GM23248 (cell line): Measurements from ENCODE around the gene TSPAN3. TPM values are rescaled to one million over a fixed set of nuclear protein-coding genes. Genes with fewer than 3 reads are reported as not detected.

Experiments used
- DNase-seq: peaks from one replicate; pipeline ENCODE4 v3.0.0-alpha.2; 2015
- H2AFZ ChIP-seq: fragments of 200-600 bp; sonication (generic); 2 replicates; pipeline ENCODE4 v1.6.1; 2016; ENCODE audit warnings: antibody characterized with exemption
- H3F3A ChIP-seq: fragments of 200-600 bp; sonication (generic); 2 replicates; pipeline ENCODE4 v1.6.1; 2016; ENCODE audit warnings: mild to moderate bottlenecking, antibody characterized with exemption, mixed run types; ENCODE audit not compliant: insufficient read depth
- H3K27ac ChIP-seq: fragments of 200-600 bp; sonication (generic); 2 replicates; pipeline ENCODE4 v1.5.1; 2016; ENCODE audit warnings: mild to moderate bottlenecking
- H3K27me3 ChIP-seq: fragments of 200-600 bp; sonication (generic); replicated peaks from 2 replicates; pipeline ENCODE4 v1.6.1; 2016; ENCODE audit warnings: mild to moderate bottlenecking; ENCODE audit not compliant: insufficient read depth
- H3K36me3 ChIP-seq: fragments of 200-600 bp; sonication (generic); 2 replicates; pipeline ENCODE4 v1.6.1; 2016; ENCODE audit warnings: low read depth, mild to moderate bottlenecking
- H3K4me1 ChIP-seq: fragments of 200-600 bp; sonication (generic); 2 replicates; pipeline ENCODE4 v1.6.1; 2016; ENCODE audit warnings: mild to moderate bottlenecking; ENCODE audit not compliant: insufficient read depth
- H3K4me2 ChIP-seq: fragments of 200-600 bp; sonication (generic); one replicate; pipeline ENCODE4 v1.6.1; 2016; ENCODE audit warnings: mild to moderate bottlenecking; ENCODE audit not compliant: unreplicated experiment
- H3K4me3 ChIP-seq: fragments of 200-600 bp; sonication (generic); 2 replicates; pipeline ENCODE4 v1.5.1; 2016; ENCODE audit warnings: mild to moderate bottlenecking
- H3K79me2 ChIP-seq: fragments of 200-600 bp; sonication (generic); 2 replicates; pipeline ENCODE4 v1.6.1; 2016; ENCODE audit warnings: mild to moderate bottlenecking; ENCODE audit not compliant: insufficient read depth
- H3K9ac ChIP-seq: fragments of 200-600 bp; sonication (generic); 2 replicates; pipeline ENCODE4 v1.6.1; 2016; ENCODE audit warnings: mild to moderate bottlenecking
- H3K9me2 ChIP-seq: fragments of 200-600 bp; sonication (generic); 2 replicates; pipeline ENCODE4 v1.6.1; 2016; ENCODE audit warnings: mixed run types, mild to moderate bottlenecking, moderate library complexity; ENCODE audit not compliant: insufficient read depth
- H3K9me3 ChIP-seq: fragments of 200-600 bp; sonication (generic); one replicate; pipeline ENCODE4 v1.6.1; 2017; ENCODE audit warnings: low read depth
- H4K20me1 ChIP-seq: fragments of 200-600 bp; sonication (generic); 2 replicates; pipeline ENCODE4 v1.6.0; 2016; ENCODE audit not compliant: insufficient read depth
- EZH2 ChIP-seq: fragments of 200-600 bp; sonication (generic); IDR thresholded peaks from 2 replicates; pipeline ENCODE4 v1.6.1; 2018; ENCODE audit warnings: antibody characterized with exemption, mild to moderate bottlenecking; ENCODE audit not compliant: insufficient read depth, poor library complexity, severe bottlenecking
- EZH2phosphoT487 ChIP-seq: fragments of 200-600 bp; sonication (generic); IDR thresholded peaks from 2 replicates; pipeline ENCODE4 v1.6.1; 2018; ENCODE audit warnings: antibody characterized with exemption, moderate library complexity, mild to moderate bottlenecking, low read depth; ENCODE audit not compliant: insufficient read depth
- WGBS, 2 experiments: methylation state at CpG; one replicate each; pipeline ENCODE4 v1.1.6; 2015 to 2017; ENCODE audit warnings: low lambda C conversion rate in 2 of 2, low coverage in 1 of 2; ENCODE audit errors: missing lambda C conversion rate in 2 of 2; 5-methylcytosine and 5-hydroxymethylcytosine counted together
- in situ Hi-C: fragments of 300-500 bp; cut with MboI; formaldehyde crosslinking; loops from 2 replicates; pipeline ENCODE4 v1.15.0; 2020
- polyA plus RNA-seq: library from polyadenylated mRNA; unstranded; fragments of >200 nt; fragmentation: Nextera tagmentation; extraction: Ambion mirVana; gene quantifications from 2 replicates; pipeline ENCODE4 v1.2.1, GENCODE V29; 2016
- total RNA-seq: library from RNA; depleted of rRNA; stranded (reverse); fragments of >200 nt; shearing (Covaris generic); gene quantifications from 2 replicates; pipeline ENCODE4 v1.2.3, GENCODE V29; 2014

The TSPAN3 gene
- total and polyA plus RNA-seq, 2 experiments from 2014 or later = 307 to 321 TPM

DNA sequence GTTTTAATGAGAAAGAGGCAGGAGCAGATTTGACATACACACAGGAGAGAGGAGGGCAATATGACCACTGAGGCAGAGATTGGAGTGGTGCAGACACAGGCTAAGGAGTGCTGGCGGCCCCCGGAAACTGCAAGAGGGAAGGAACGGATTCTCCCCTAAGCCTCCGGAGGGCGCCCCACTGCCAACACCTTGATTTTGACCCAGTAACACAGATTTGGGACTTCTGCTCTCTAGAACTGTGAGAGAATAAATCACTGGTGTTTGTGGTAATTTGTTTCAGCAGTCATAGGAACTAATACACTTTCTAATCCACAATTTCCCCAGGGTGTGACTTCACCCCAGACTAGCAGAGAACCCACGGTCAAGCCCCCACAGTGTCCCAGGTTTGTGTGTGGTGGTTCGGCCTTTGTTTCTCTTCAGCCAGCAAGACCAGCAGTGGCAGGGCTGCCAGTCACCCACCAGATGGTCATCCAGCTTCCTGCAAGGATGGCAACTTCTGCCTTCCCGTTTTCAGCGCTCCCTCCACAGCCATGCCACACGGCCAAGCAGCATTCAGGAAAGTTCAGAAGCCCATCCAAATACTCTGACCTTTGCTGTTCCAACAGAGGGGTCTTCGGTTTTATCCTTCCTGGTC is 23.6 kb upstream of the TSPAN3 start:
- Histone ChIP-seq H3K36me3 (no peaks in the 10 kb centered on the region), H2AFZ (no peak overlapping the region), H3K9ac (no peak overlapping the region), H3K4me3 (no peak overlapping the region), H3K79me2 (no peaks in the 10 kb centered on the region), H3K27ac (no peak overlapping the region), H3K4me2 (no peak overlapping the region), H3K9me3 (no peaks in the 10 kb centered on the region), H3F3A (no peaks in the 10 kb centered on the region), H3K27me3 (no peaks in the 10 kb centered on the region), H3K9me2 (no peaks in the 10 kb centered on the region), H4K20me1 (no peaks in the 10 kb centered on the region), H3K4me1 (no peaks in the 10 kb centered on the region)
- no peak for DNase-seq
- in situ Hi-C loops = no loop called here
- TF ChIP-seq EZH2 (no peak), EZH2phosphoT487 (no peak)
- 69 to 74% methylated on average over 11 of the region's 11 CpGs for WGBS, 2 experiments

DNA sequence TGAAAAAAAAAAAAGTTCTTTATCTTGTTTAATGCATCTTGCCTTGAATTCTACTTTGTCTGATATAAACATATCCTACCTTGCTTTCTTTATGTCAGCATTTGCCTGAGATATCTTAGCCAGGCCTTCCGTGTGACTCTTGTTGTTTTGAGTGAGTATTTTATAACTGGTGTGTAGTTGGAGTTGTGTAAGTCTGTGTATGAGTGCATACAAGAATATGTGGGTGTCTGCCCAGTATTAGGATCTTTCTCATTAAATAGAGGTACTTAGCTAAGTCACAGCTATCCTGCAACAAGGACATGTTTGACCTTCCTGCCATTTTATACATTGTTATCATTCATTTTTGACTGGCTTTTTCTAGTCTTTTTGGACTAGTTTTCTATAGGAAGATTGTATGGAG is 22.5 kb upstream of the TSPAN3 start:
- no peak overlapping the region for H3K4me3 ChIP-seq
- no peak overlapping the region for H3K27ac ChIP-seq
- no peak overlapping the region for H2AFZ ChIP-seq

DNA sequence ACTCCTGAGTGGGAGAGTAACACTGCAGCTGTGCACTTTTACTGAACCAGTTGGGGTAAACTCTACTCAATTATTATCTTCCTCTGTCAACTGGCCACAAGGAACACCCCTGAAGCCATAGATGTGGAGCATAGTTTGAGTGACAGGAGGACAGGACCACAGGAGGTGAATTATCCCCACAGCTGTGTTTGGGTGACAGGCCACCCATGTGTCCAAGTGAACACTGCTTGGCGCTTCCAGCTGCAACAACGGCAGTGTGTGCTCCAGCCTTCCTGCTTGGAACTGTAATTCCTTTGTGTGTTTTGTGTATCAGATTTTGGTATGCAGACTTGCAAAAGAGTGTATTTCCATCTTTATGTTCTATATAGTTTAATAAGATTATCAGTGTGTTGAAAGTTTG is 20.2 kb upstream of the TSPAN3 start:
- in situ Hi-C loops = no loop called here
- H3K36me3 ChIP-seq = no peaks in the 10 kb centered on the region
- WGBS, 2 experiments = 98 to 100% methylated on average over 2 of the region's 2 CpGs

More for the DNA sequence above, 22.5 kb upstream of the TSPAN3 start:
- Histone ChIP-seq H4K20me1 (no peaks in the 10 kb centered on the region), H3F3A (no peaks in the 10 kb centered on the region), H3K4me2 (no peak overlapping the region), H3K9me3 (no peaks in the 10 kb centered on the region), H3K4me1 (no peaks in the 10 kb centered on the region), H3K79me2 (no peaks in the 10 kb centered on the region), H3K9ac (no peak overlapping the region), H3K9me2 (no peaks in the 10 kb centered on the region), H3K36me3 (no peaks in the 10 kb centered on the region), H3K27me3 (no peaks in the 10 kb centered on the region)
- TF ChIP-seq EZH2 (no peak), EZH2phosphoT487 (no peak)
- 96 to 98% methylated on average over 1 of the region's 1 CpG for WGBS, 2 experiments
- in situ Hi-C loops = no loop called here
- DNase-seq = no peak

DNA sequence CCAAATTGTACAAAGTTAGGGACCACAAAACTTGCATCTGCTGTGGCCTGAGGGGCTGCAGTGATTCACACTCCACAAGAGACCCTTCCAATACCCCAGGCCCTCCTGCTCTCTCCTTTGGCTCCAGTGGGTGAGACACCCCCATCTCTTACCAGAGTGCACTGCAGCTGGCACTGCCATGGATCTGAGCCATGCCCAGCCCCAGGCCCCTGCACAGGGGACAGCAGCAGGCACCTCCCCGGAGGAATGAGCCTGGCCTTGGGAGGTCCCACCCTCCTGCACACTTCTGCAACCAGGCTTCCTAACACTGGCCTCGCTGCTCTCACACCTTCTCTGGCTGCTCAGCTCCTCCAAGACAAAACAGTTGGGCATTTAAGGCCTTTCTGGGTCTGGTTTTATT is 16.3 kb upstream of the TSPAN3 start:
- TF ChIP-seq EZH2 (no peak), EZH2phosphoT487 (no peak)
- no peak overlapping the region for H3K9ac ChIP-seq
- no peak for DNase-seq

More for the DNA sequence above, 20.2 kb upstream of the TSPAN3 start:
- Histone ChIP-seq H3K79me2 (no peaks in the 10 kb centered on the region), H3K9me2 (no peaks in the 10 kb centered on the region), H3F3A (no peaks in the 10 kb centered on the region), H3K9me3 (no peaks in the 10 kb centered on the region), H3K9ac (no peak overlapping the region), H3K27me3 (no peaks in the 10 kb centered on the region), H3K4me1 (no peaks in the 10 kb centered on the region), H4K20me1 (no peaks in the 10 kb centered on the region), H3K4me2 (no peak overlapping the region), H2AFZ (no peak overlapping the region), H3K27ac (no peak overlapping the region), H3K4me3 (no peak overlapping the region)
- no peak for TF ChIP-seq EZH2phosphoT487
- no peak for DNase-seq

DNA sequence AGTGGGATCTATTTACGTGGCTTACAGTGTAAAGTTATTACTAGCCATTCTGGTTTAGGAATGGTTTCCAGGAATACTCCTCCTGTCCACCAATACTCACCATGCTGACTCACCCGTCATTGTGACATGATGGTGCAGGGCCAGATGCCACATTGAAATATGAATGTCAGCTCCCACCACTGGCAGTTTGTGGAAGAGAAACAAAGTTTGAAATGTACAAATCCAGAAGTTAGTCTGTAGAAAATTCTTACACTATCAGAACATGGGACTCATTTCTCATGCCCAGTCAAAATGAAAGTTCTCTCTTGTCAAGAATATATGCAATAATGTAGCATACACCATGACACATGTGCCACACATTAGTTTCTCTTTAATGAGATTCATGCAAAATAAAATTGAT is 14.4 kb upstream of the TSPAN3 start:
- H3K4me3 ChIP-seq = no peak overlapping the region
- no peak overlapping the region for H2AFZ ChIP-seq
- H3K4me1 ChIP-seq = peaks cover 10% of the 10 kb centered on the region
- TF ChIP-seq EZH2phosphoT487 (no peak), EZH2 (no peak)
- no peaks in the 10 kb centered on the region for H3K27me3 ChIP-seq
- in situ Hi-C loops = no loop called here
- H3K4me2 ChIP-seq = peak overlapping the region; percentile 25
- peak; percentile 78 for DNase-seq
- WGBS, 2 experiments = 3 to 4% methylated on average over 2 of the region's 2 CpGs
- no peaks in the 10 kb centered on the region for H3K79me2 ChIP-seq
- no peaks in the 10 kb centered on the region for H4K20me1 ChIP-seq
- H3F3A ChIP-seq = no peaks in the 10 kb centered on the region
- no peaks in the 10 kb centered on the region for H3K36me3 ChIP-seq
- no peak overlapping the region for H3K27ac ChIP-seq
- no peak overlapping the region for H3K9ac ChIP-seq
- no peaks in the 10 kb centered on the region for H3K9me2 ChIP-seq
- no peaks in the 10 kb centered on the region for H3K9me3 ChIP-seq

More for the DNA sequence above, 16.3 kb upstream of the TSPAN3 start:
- Histone ChIP-seq H3F3A (no peaks in the 10 kb centered on the region), H3K4me3 (no peak overlapping the region), H3K27ac (no peak overlapping the region), H3K9me2 (no peaks in the 10 kb centered on the region), H3K79me2 (no peaks in the 10 kb centered on the region), H3K36me3 (no peaks in the 10 kb centered on the region), H2AFZ (no peak overlapping the region), H4K20me1 (no peaks in the 10 kb centered on the region), H3K9me3 (no peaks in the 10 kb centered on the region), H3K4me2 (no peak overlapping the region), H3K4me1 (peaks cover 10% of the 10 kb centered on the region), H3K27me3 (no peaks in the 10 kb centered on the region)
- 94 to 97% methylated on average over 2 of the region's 2 CpGs for WGBS, 2 experiments
- in situ Hi-C loops = no loop called here
